ENCODE results near the gene WDR11. TPM values are rescaled to one million over a fixed set of nuclear protein-coding genes. Genes with fewer than 3 reads are reported as not detected.

WDR11 gene
- total and polyA plus RNA-seq, 9 donors = 22.0 to 31.5 (median 28.4) TPM

- no peaks in the 10 kb centered on the region for H3K9me3 ChIP-seq (replicated peaks; ENCODE audit: control insufficient read depth, low read depth, low read length)
- peaks cover 14% of the 10 kb centered on the region for H3K27me3 ChIP-seq (ENCODE audit: control insufficient read depth, insufficient read depth, low read length)
- under 1% methylated on average over 11 of the region's 23 CpGs for WGBS (ENCODE audit: insufficient coverage)
- H3K4me1 ChIP-seq (ENCODE audit: control insufficient read depth, insufficient read depth, low read length) = no peaks in the 10 kb centered on the region
- no peak overlapping the region for H3K27ac ChIP-seq (ENCODE audit: low read length)
- DNase-seq = peak; percentile 82
- H3K4me3 ChIP-seq (ENCODE audit: low read length) = no peak overlapping the region
- no peaks in the 10 kb centered on the region for H3K36me3 ChIP-seq (ENCODE audit: control insufficient read depth, insufficient read depth, low read length)
Measured at GRCh38 chr10:120942806-120943413, 91.7 kb downstream of the WDR11 start.

GRCh38 chr10:120943542-120943941, 92.4 kb downstream of the WDR11 start:
- Histone ChIP-seq H3K27me3 (ENCODE audit: control insufficient read depth, insufficient read depth, low read length) (peaks cover 14% of the 10 kb centered on the region), H3K36me3 (ENCODE audit: control insufficient read depth, insufficient read depth, low read length) (no peaks in the 10 kb centered on the region), H3K27ac (ENCODE audit: low read length) (no peak overlapping the region), H3K4me1 (ENCODE audit: control insufficient read depth, insufficient read depth, low read length) (no peaks in the 10 kb centered on the region), H3K4me3 (ENCODE audit: low read length) (no peak overlapping the region), H3K9me3 (replicated peaks; ENCODE audit: control insufficient read depth, low read depth, low read length) (no peaks in the 10 kb centered on the region)
- WGBS (ENCODE audit: insufficient coverage) = no CpG with 5 or more reads among the region's 6 CpGs
- DNase-seq = no peak

DNA sequence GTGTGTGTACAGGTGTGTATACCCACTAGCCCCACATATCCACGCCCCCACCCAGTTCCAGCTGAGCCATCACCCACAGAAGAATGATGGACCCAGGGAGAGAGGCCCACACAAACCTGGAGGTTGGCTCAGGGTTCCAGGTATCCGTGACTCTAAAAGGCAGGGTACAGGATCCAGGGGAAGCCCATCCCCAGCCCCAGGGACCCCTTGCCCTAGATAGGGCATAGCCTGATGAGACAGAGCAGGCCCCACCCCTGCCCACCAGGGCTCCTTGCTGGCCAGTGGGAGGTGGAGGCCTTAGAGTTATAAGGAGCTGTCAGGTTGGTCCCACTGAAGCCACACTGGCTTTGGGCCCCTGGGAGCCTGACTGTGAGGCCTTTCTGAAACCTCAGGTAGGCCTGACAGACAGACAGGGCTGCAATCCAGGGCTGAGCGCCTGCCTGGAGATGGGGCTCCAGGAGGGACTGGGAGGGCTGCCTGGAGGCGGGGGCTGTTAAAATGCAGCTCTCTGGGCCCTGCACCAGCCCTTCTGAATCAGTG, 93.5 kb downstream of the WDR11 start:
- WGBS (ENCODE audit: insufficient coverage) = 90% methylated on average over 3 of the region's 4 CpGs
- H3K4me1 ChIP-seq (ENCODE audit: control insufficient read depth, insufficient read depth, low read length) = peaks cover 7% of the 10 kb centered on the region
- DNase-seq = no peak
- no peaks in the 10 kb centered on the region for H3K9me3 ChIP-seq (replicated peaks; ENCODE audit: control insufficient read depth, low read depth, low read length)
- peaks cover 21% of the 10 kb centered on the region for H3K27me3 ChIP-seq (ENCODE audit: control insufficient read depth, insufficient read depth, low read length)
- H3K4me3 ChIP-seq (ENCODE audit: low read length) = no peak overlapping the region
- H3K36me3 ChIP-seq (ENCODE audit: control insufficient read depth, insufficient read depth, low read length) = no peaks in the 10 kb centered on the region
- H3K27ac ChIP-seq (ENCODE audit: low read length) = no peak overlapping the region

DNA sequence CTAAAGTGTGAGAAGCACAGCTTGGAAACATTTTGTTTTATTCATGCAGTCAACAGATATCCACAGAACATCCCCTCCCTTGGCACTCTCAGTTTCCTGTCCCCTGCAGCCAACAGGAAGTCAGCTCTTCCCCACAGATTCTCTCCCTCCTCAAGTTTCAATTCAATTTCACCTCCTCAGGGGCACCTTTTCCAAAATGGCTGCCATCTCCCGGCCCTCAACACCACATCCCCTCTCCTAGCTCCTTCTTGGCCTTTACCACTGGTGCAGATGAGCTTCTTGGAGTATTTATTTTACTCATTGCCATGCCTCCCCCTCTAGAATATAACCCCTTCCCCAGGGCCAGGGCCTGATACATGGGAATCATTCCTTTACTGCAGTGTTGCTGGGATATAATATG, 94.0 kb downstream of the WDR11 start:
- DNase-seq = no peak
- 100% methylated on average over 1 of the region's 1 CpG for WGBS (ENCODE audit: insufficient coverage)

GRCh38 chr10:120945801-120946302, 94.7 kb downstream of the WDR11 start:
- Histone ChIP-seq H3K27ac (ENCODE audit: low read length) (no peak overlapping the region), H3K36me3 (ENCODE audit: control insufficient read depth, insufficient read depth, low read length) (no peaks in the 10 kb centered on the region), H3K4me3 (ENCODE audit: low read length) (no peak overlapping the region), H3K27me3 (ENCODE audit: control insufficient read depth, insufficient read depth, low read length) (peaks cover 28% of the 10 kb centered on the region), H3K4me1 (ENCODE audit: control insufficient read depth, insufficient read depth, low read length) (peaks cover 12% of the 10 kb centered on the region), H3K9me3 (replicated peaks; ENCODE audit: control insufficient read depth, low read depth, low read length) (no peaks in the 10 kb centered on the region)
- peak; percentile 10 for DNase-seq
- whole genome bisulfite sequencing (ENCODE audit: insufficient coverage) = 78% methylated on average over 7 of the region's 8 CpGs

More for the DNA sequence above, 94.0 kb downstream of the WDR11 start:
- Histone ChIP-seq H3K9me3 (replicated peaks; ENCODE audit: control insufficient read depth, low read depth, low read length) (no peaks in the 10 kb centered on the region), H3K4me3 (ENCODE audit: low read length) (no peak overlapping the region), H3K27me3 (ENCODE audit: control insufficient read depth, insufficient read depth, low read length) (peaks cover 27% of the 10 kb centered on the region), H3K4me1 (ENCODE audit: control insufficient read depth, insufficient read depth, low read length) (peaks cover 12% of the 10 kb centered on the region), H3K27ac (ENCODE audit: low read length) (no peak overlapping the region), H3K36me3 (ENCODE audit: control insufficient read depth, insufficient read depth, low read length) (no peaks in the 10 kb centered on the region)

DNA sequence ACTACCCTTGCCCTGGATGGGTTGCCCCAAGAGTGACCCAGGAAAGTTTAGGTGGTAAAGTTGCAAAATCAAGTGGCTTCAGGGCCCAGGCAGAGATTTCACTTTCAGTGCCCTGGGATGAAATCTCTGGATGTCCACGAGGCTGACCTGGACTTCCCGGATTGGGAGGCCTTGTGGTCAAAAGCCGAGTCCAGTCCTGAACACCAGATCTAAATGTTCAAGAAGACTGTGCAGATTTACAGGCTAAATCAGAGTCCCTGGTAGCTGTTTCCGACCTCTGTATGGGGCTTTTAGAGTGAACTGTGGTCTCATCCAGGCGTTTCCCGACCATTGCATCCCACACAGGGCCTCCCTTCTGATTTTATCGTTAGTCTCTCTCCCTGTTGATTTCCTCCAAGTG, 95.3 kb downstream of the WDR11 start:
- peaks cover 31% of the 10 kb centered on the region for H3K27me3 ChIP-seq (ENCODE audit: control insufficient read depth, insufficient read depth, low read length)
- H3K9me3 ChIP-seq (replicated peaks; ENCODE audit: control insufficient read depth, low read depth, low read length) = no peaks in the 10 kb centered on the region
- H3K36me3 ChIP-seq (ENCODE audit: control insufficient read depth, insufficient read depth, low read length) = no peaks in the 10 kb centered on the region
- H3K4me3 ChIP-seq (ENCODE audit: low read length) = no peak overlapping the region
- H3K4me1 ChIP-seq (ENCODE audit: control insufficient read depth, insufficient read depth, low read length) = peaks cover 12% of the 10 kb centered on the region
- no peak overlapping the region for H3K27ac ChIP-seq (ENCODE audit: low read length)
- WGBS (ENCODE audit: insufficient coverage) = 87% methylated on average over 4 of the region's 7 CpGs
- no peak for DNase-seq

DNA sequence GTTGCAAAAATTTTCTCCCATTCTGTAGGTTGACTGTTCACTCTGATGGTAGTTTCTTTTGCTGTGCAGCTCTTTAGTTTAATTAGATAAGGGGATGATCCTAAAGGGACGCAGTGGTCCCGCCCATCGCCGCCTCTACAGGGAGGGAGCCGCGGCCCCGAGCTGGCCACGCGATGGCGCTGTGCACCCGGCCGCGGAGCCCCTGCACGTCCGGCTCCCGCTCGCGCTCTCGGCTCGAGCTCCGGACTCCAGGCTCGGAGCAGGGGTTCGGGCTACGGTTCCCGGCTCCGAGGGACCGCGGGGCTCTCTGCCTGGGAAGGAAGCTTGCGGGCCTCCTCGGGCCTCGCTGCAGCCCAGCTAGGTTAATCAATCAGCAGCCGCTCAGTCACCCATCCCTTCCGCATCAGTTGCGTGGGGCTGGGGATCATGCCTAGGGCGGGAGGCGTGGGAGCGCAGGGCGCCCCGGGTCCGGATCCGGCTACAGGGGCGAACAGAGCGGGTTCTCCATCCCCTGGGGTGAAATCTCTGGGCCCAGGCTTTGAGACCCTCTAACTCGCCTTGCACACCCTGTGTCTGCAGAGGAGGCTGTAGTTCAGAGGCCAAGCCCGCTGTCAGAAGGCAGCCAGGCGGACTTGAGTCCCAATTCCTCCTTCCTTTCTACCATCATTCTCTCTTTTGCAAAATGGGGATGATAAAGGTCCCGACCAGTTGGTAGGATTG, 97.9 kb downstream of the WDR11 start:
- peaks cover 12% of the 10 kb centered on the region for H3K4me1 ChIP-seq (ENCODE audit: control insufficient read depth, insufficient read depth, low read length)
- no peaks in the 10 kb centered on the region for H3K36me3 ChIP-seq (ENCODE audit: control insufficient read depth, insufficient read depth, low read length)
- peak overlapping the region; percentile 33 for H3K4me3 ChIP-seq (ENCODE audit: low read length)
- WGBS (ENCODE audit: insufficient coverage) = under 1% methylated on average over 44 of the region's 47 CpGs
- DNase-seq = peak; percentile 79
- peaks cover 38% of the 10 kb centered on the region for H3K27me3 ChIP-seq (ENCODE audit: control insufficient read depth, insufficient read depth, low read length)
- peaks cover 1% of the 10 kb centered on the region for H3K9me3 ChIP-seq (replicated peaks; ENCODE audit: control insufficient read depth, low read depth, low read length)
- no peak overlapping the region for H3K27ac ChIP-seq (ENCODE audit: low read length)

GRCh38 chr10:120949609-120950031, 98.5 kb downstream of the WDR11 start:
- Histone ChIP-seq H3K4me1 (ENCODE audit: control insufficient read depth, insufficient read depth, low read length) (peaks cover 12% of the 10 kb centered on the region), H3K4me3 (ENCODE audit: low read length) (peak overlapping the region; percentile 33), H3K9me3 (replicated peaks; ENCODE audit: control insufficient read depth, low read depth, low read length) (peaks cover 4% of the 10 kb centered on the region), H3K36me3 (ENCODE audit: control insufficient read depth, insufficient read depth, low read length) (no peaks in the 10 kb centered on the region), H3K27ac (ENCODE audit: low read length) (no peak overlapping the region), H3K27me3 (ENCODE audit: control insufficient read depth, insufficient read depth, low read length) (peaks cover 38% of the 10 kb centered on the region)
- DNase-seq = peak; percentile 11
- 6% methylated on average over 28 of the region's 28 CpGs for WGBS (ENCODE audit: insufficient coverage)

GRCh38 chr10:120950051-120950561, 98.9 kb downstream of the WDR11 start:
- peak; percentile 24 for DNase-seq
- peaks cover 4% of the 10 kb centered on the region for H3K9me3 ChIP-seq (replicated peaks; ENCODE audit: control insufficient read depth, low read depth, low read length)
- peaks cover 12% of the 10 kb centered on the region for H3K4me1 ChIP-seq (ENCODE audit: control insufficient read depth, insufficient read depth, low read length)
- no peak overlapping the region for H3K4me3 ChIP-seq (ENCODE audit: low read length)
- WGBS (ENCODE audit: insufficient coverage) = 6% methylated on average over 19 of the region's 24 CpGs
- no peak overlapping the region for H3K27ac ChIP-seq (ENCODE audit: low read length)
- H3K36me3 ChIP-seq (ENCODE audit: control insufficient read depth, insufficient read depth, low read length) = no peaks in the 10 kb centered on the region
- peaks cover 38% of the 10 kb centered on the region for H3K27me3 ChIP-seq (ENCODE audit: control insufficient read depth, insufficient read depth, low read length)

DNA sequence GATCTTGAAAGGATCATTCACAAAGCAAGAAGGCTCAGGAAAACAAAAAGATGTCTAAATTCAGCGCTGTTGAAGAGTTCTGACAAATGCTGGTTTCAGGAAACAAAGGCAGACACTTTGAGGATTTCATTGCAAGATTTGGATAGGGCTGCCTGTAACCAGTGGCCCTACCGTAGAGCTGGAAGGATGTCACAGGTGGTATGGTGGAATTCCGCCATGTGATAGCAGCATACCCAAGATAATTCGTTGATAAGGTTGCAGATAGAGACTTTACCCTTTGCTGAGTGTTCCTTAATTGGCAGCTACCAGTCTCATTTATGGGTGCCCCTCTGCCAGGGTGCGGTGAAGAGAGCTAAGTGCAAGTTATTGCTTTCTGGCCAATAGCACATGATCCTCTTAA, 100.1 kb downstream of the WDR11 start:
- Histone ChIP-seq H3K36me3 (ENCODE audit: control insufficient read depth, insufficient read depth, low read length) (no peaks in the 10 kb centered on the region), H3K4me3 (ENCODE audit: low read length) (no peak overlapping the region), H3K27me3 (ENCODE audit: control insufficient read depth, insufficient read depth, low read length) (peaks cover 34% of the 10 kb centered on the region), H3K9me3 (replicated peaks; ENCODE audit: control insufficient read depth, low read depth, low read length) (peaks cover 4% of the 10 kb centered on the region), H3K4me1 (ENCODE audit: control insufficient read depth, insufficient read depth, low read length) (peaks cover 12% of the 10 kb centered on the region), H3K27ac (ENCODE audit: low read length) (no peak overlapping the region)
- no peak for DNase-seq
- 91% methylated on average over 5 of the region's 5 CpGs for WGBS (ENCODE audit: insufficient coverage)

Data from muscle of leg (tissue), 11 donors.